ENCODE measurements around the gene NUP188. TPM values are rescaled to one million over a fixed set of nuclear protein-coding genes. Genes with fewer than 3 reads are reported as not detected.

The NUP188 gene
- total and polyA plus RNA-seq, 2 of the 4 experiments (the other 2 are of a cell fraction): 53.0 to 59.1 TPM

- Histone ChIP-seq H4K20me1 (ENCODE audit: insufficient read depth, low read length) (no peaks in the 10 kb centered on the region; the same call in 1 of the 2 replicates), H3K56ac (ENCODE audit: extremely low read depth, insufficient read depth, low read length) (no peak overlapping the region), H3K36me3 (ENCODE audit: control insufficient read depth, insufficient read depth, low read length) (peaks cover 56% of the 10 kb centered on the region), H2BK20ac (ENCODE audit: low read depth, low read length) (no peak overlapping the region), H3K9me1 (ENCODE audit: insufficient read depth, low read length) (no peaks in the 10 kb centered on the region), H4K8ac (ENCODE audit: low read depth in 2 of 2, low read length in 2 of 2) (no peak overlapping the region), H3K9me3 (ENCODE audit: control insufficient read depth, insufficient read depth, low read length) (no peaks in the 10 kb centered on the region), H2BK120ac (ENCODE audit: low read depth, low read length) (no peak overlapping the region), H2BK15ac (ENCODE audit: low read depth, low read length) (no peak overlapping the region), H2AFZ (replicated peaks; ENCODE audit: low read length, poor library complexity) (no peak overlapping the region), H3K14ac (replicated peaks; ENCODE audit: low read depth, low read length) (no peak overlapping the region), H2AK9ac (replicated peaks; ENCODE audit: low read depth, low read length, poor library complexity) (no peak overlapping the region), H3K79me1 (ENCODE audit: low read depth in 1 of 2, low read length in 2 of 2) (peaks cover 0 to 3% of the 10 kb centered on the region in 2 experiments; a peak in 1 of 4 replicates), H3K4me2 (ENCODE audit: low read depth, low read length) (no peak overlapping the region), H3K23ac (ENCODE audit: low read depth, low read length) (no peak overlapping the region), H3K9ac (ENCODE audit: low read depth, low read length) (no peak overlapping the region), H3K4me1 (ENCODE audit: control insufficient read depth, insufficient read depth, low read length) (no peaks in the 10 kb centered on the region), H4K5ac (ENCODE audit: low read depth, low read length) (no peak overlapping the region), H3K4ac (ENCODE audit: low read depth, low read length) (no peak overlapping the region), H3K27me3 (ENCODE audit: control insufficient read depth, insufficient read depth, low read length) (no peaks in the 10 kb centered on the region), H2AK5ac (ENCODE audit: low read depth, low read length) (no peak overlapping the region), H4K91ac (ENCODE audit: insufficient read depth, low read depth, low read length) (no peak overlapping the region), H3K27ac (ENCODE audit: insufficient read depth, low read length) (no peak overlapping the region), H3K4me3 (ENCODE audit: insufficient read depth, low read depth, low read length) (no peak overlapping the region), H3K18ac (ENCODE audit: low read depth, low read length) (no peak overlapping the region), H2BK5ac (ENCODE audit: low read depth, low read length, poor library complexity, severe bottlenecking) (no peak overlapping the region)
- in situ Hi-C loops (cut with MboI; ENCODE audit: low sequenced_read_pairs) (no loop called here), intact Hi-C loops (cut with micrococcal nuclease) (no loop called here), dilution Hi-C loops (cut with HindIII; ENCODE audit: low sequenced_read_pairs, unreplicated experiment) (no loop called here)
- TF ChIP-seq USF2 (IDR thresholded peaks at IDR 0.05; ENCODE audit: low read depth, low read length) (no peak), RCOR1 (IDR thresholded peaks at IDR 0.05; ENCODE audit: insufficient replicate concordance, low read length) (no peak), MXI1 (IDR thresholded peaks at IDR 0.05; ENCODE audit: borderline replicate concordance, low read depth, low read length) (no peak), MAZ (IDR thresholded peaks at IDR 0.05; ENCODE audit: borderline replicate concordance, low read depth, low read length) (no peak), RFX5 (IDR thresholded peaks at IDR 0.05; ENCODE audit: low read depth, low read length) (no peak)
- POLR2A ChIA-PET (ENCODE audit: unreplicated experiment): no interaction called here
- 95% methylated on average over 3 of the region's 10 CpGs; no CpG with 5 or more reads in 1 of the 2 experiments for WGBS, 2 experiments (ENCODE audit: extremely low coverage in 2 of 2, insufficient read length in 1 of 2)
- BruUV-seq (replicated peaks): no TSS peak
- DNase-seq (no peak), ATAC-seq (ENCODE audit: low read depth) (no peak)
- CTCF ChIA-PET: interaction anchor here (0.7 kb wide), 1 partner anchor 18 kb away, joined by 3 read pairs; no protein-coding TSS in a partner anchor
These were observed 58.0 kb downstream of the NUP188 start for GRCh38 chr9:129005336-129005997.
